Brain microvascular endothelial cell (primary cell): ENCODE data around the gene MAPK7.

ENCODE experiments used
- DNase-seq: peaks from one replicate; pipeline ENCODE4 v3.0.0-alpha.2; 2020
- H3K27ac ChIP-seq: fragments of 250-450 bp; sonication (Bioruptor Pico); 2 replicates; pipeline ENCODE4 v1.5.1; 2020; ENCODE audit warnings: mild to moderate bottlenecking, moderate library complexity
- H3K27me3 ChIP-seq: fragments of 250-450 bp; sonication (Bioruptor Pico); replicated peaks from 2 replicates; pipeline ENCODE4 v1.5.1; 2020; ENCODE audit warnings: mild to moderate bottlenecking
- H3K36me3 ChIP-seq: fragments of 250-450 bp; sonication (Bioruptor Pico); replicated peaks from 2 replicates; pipeline ENCODE4 v1.5.1; 2020; ENCODE audit warnings: mild to moderate bottlenecking
- H3K4me3 ChIP-seq: 2 replicates; pipeline ENCODE4 v1.5.1; 2011; ENCODE audit warnings: low read depth, mild to moderate bottlenecking, control low read depth, low read length, moderate library complexity
- CTCF ChIP-seq: IDR thresholded peaks from 2 replicates; pipeline ENCODE4 v1.5.1; 2011; ENCODE audit warnings: low read depth, mild to moderate bottlenecking, moderate library complexity, low read length, control low read depth, inconsistent platforms; ENCODE audit errors: missing control alignments
- in situ Hi-C: cut with HindIII; loops from 2 replicates; pipeline ENCODE4 v1.10.0; 2017; ENCODE audit warnings: low sequenced_read_pairs, low pct_ligation_motif_present

MAPK7 gene

GRCh38 chr17:19344311-19345066, 33.8 kb upstream of the MAPK7 start:
- H3K27me3 ChIP-seq, result no peaks in the 10 kb centered on the region
- H3K4me3 ChIP-seq, result no peak overlapping the region
- in situ Hi-C loops, result no loop called here
- no peaks in the 10 kb centered on the region for H3K36me3 ChIP-seq
- no peak overlapping the region for H3K27ac ChIP-seq
- no peak for DNase-seq
- no peak for TF ChIP-seq CTCF

- TF ChIP-seq CTCF, result no peak
Observed at GRCh38 chr17:19345067-19345460, 33.2 kb upstream of the MAPK7 start.

GRCh38 chr17:19345486-19346350, 32.6 kb upstream of the MAPK7 start:
- H3K27ac ChIP-seq, result peak overlapping the region; percentile 41
- H3K36me3 ChIP-seq, result no peaks in the 10 kb centered on the region
- in situ Hi-C loops, result no loop called here
- DNase-seq, result no peak
- H3K27me3 ChIP-seq, result no peaks in the 10 kb centered on the region
- no peak overlapping the region for H3K4me3 ChIP-seq
- TF ChIP-seq CTCF, result no peak

More at GRCh38 chr17:19345067-19345460, 33.2 kb upstream of the MAPK7 start:
- Histone ChIP-seq H3K36me3 (no peaks in the 10 kb centered on the region), H3K4me3 (no peak overlapping the region), H3K27ac (no peak overlapping the region), H3K27me3 (no peaks in the 10 kb centered on the region)
- DNase-seq, result no peak
- in situ Hi-C loops, result no loop called here

DNA sequence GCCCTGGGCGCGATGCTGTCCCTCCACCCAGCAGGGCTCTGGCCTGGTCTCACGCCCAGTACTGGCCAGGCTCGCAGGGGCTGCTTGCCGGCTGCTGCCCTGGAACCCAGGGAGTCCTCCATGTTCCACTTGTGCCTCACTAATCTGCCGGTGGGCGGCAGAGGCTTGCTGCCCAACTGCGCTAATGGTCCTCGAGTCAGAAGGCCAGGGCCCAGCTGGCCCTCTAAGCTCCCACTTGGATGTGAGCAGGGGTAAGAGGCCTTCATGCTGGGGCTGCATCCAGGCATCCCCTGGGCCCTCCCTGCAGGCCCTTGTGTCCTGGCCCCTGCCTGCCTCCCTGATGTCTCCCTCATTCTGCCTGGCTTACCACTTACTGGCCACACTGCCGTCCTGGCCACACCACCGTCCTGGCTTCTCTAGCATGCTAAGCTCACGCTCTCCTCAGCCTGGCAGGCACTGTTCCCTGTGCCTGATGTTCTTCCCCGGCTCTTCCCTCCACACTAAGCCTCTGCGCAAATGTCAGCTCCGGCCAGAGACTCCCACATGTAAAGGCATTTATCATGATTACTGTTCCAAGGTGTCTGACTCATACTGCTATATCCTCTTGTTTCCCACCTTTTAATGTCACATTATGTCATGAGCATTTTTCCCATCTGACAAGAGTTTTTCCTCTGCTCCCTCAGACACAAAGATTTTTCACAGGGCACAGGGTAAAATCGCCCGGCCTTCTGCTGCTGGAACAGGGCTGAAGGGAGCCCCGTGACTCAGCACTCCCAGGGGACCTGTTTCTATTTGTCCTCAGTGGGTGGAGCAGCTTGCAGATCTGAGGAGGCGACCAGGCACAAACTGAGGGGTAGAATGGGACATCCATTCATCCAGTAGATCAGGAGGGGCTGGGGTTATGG, 31.7 kb upstream of the MAPK7 start:
- H3K27ac ChIP-seq, result peak overlapping the region; percentile 41
- peak; percentile 85 for DNase-seq
- TF ChIP-seq CTCF, result no peak

DNA sequence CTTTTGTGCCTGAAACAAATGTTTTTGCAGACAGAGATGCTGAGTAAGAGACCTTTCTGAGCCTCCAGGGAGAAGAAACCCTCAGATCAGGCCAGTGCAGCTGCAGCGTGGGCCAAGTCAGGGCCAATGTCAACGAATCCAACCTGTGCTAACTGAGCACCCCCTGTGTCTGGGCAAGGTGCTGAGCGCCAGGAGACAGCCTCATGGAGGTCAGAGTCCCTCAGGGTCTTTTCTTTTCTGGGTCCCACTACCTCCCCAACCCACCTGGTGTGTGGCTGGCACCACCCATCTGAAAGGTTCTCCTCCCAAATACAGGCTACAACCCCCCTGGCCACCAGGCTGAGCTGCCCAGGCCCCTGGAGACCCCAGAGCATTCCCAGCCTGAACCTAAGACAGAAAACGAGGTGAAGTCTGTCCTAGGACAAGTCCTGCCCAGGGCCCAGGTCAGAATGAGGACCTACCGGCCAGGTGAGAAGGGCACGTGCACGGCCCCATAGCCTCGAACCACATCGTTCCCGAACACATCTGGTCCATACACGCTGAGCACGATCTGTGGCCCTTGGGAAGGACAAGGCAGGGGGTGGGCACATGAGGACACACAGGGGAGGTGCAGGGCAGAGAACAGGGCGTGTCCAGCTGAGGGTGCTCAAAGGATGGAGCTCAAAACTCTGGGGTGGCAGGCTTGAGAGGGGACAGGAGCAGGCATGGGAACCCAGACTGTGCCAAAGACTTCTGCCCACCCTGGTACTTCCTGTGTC, 30.8 kb upstream of the MAPK7 start:
- H3K27me3 ChIP-seq, result no peaks in the 10 kb centered on the region
- in situ Hi-C loops, result no loop called here
- no peak for DNase-seq
- H3K36me3 ChIP-seq, result no peaks in the 10 kb centered on the region
- H3K27ac ChIP-seq, result peak overlapping the region; percentile 41
- no peak for TF ChIP-seq CTCF
- no peak overlapping the region for H3K4me3 ChIP-seq

More for the DNA sequence above, 31.7 kb upstream of the MAPK7 start:
- Histone ChIP-seq H3K4me3 (no peak overlapping the region), H3K36me3 (no peaks in the 10 kb centered on the region), H3K27me3 (no peaks in the 10 kb centered on the region)
- in situ Hi-C loops, result no loop called here
